K562 (cell line): Measurements from ENCODE around the gene POLD2. TPM values are rescaled to one million over a fixed set of nuclear protein-coding genes. Genes with fewer than 3 reads are reported as not detected.

Source experiments
- ADNP ChIP-seq: fragments of 200-800 bp; sonication (Bioruptor generic); IDR thresholded peaks from 2 replicates; pipeline ENCODE4 v1.6.1; 2016; ENCODE audit warnings: missing genetic modification characterization, missing compliant biosample characterization
- CBX1 ChIP-seq: sonication (generic); IDR thresholded peaks from 2 replicates; pipeline ENCODE4 v1.6.1; 2016; ENCODE audit warnings: antibody characterized with exemption, low read depth, mild to moderate bottlenecking
- CLOCK ChIP-seq: fragments of 250-450 bp; sonication (Bioruptor Pico); IDR thresholded peaks from 2 replicates; pipeline ENCODE4 v1.4.0; 2020; ENCODE audit warnings: mild to moderate bottlenecking, moderate library complexity, borderline replicate concordance
- ILF3 ChIP-seq: fragments of 450-650 bp; IDR thresholded peaks from 2 replicates; pipeline ENCODE4 v1.6.1; 2018; ENCODE audit warnings: antibody characterized with exemption, mild to moderate bottlenecking, moderate library complexity, borderline replicate concordance
- MCM5 ChIP-seq: fragments of 450-650 bp; IDR thresholded peaks from 2 replicates; pipeline ENCODE4 v1.6.1; 2016; ENCODE audit warnings: low read depth
- MED1 ChIP-seq: sonication (generic); formaldehyde crosslinking; IDR thresholded peaks from 2 replicates; pipeline ENCODE4 v1.8.1; 2023; ENCODE audit warnings: missing genetic modification reagents, borderline replicate concordance
- NCOR1 ChIP-seq: fragments of 450-650 bp; IDR thresholded peaks from 2 replicates; pipeline ENCODE4 v1.6.1; 2016; ENCODE audit warnings: mild to moderate bottlenecking, moderate library complexity
- NFE2 ChIP-seq: IDR thresholded peaks from 2 replicates; pipeline ENCODE4 v1.6.1; 2014; ENCODE audit warnings: antibody characterized with exemption, low read depth
- NKRF ChIP-seq: fragments of 450-650 bp; IDR thresholded peaks from 2 replicates; pipeline ENCODE4 v1.6.1; 2016; ENCODE audit warnings: borderline replicate concordance
- NR2C1 ChIP-seq, 2 experiments: fragments of 450-650 bp; IDR thresholded peaks; 2 replicates each; pipeline ENCODE4 v1.6.1; 2017; ENCODE audit warnings: mild to moderate bottlenecking in 2 of 2, antibody characterized with exemption in 1 of 2, inconsistent platforms in 1 of 2, missing compliant biosample characterization in 1 of 2, missing genetic modification characterization in 1 of 2
- NR2C2 ChIP-seq, 2 experiments: fragments of 200-800 bp in 1 of 2; sonication (Bioruptor generic) in 1 of 2; sonication (generic) in 1 of 2; formaldehyde crosslinking in 1 of 2; IDR thresholded peaks; 2 replicates each; pipeline versions ENCODE4 v1.6.1 to v1.8.0; 2016 to 2022; ENCODE audit warnings: mild to moderate bottlenecking in 1 of 2, missing compliant biosample characterization in 1 of 2, missing genetic modification characterization in 1 of 2, missing genetic modification reagents in 1 of 2
- PYGO2 ChIP-seq: fragments of 450-650 bp; IDR thresholded peaks from 2 replicates; pipeline ENCODE4 v1.6.1; 2016; ENCODE audit warnings: mild to moderate bottlenecking, missing genetic modification characterization, moderate library complexity, missing compliant biosample characterization
- SMC3 ChIP-seq: conservative IDR thresholded peaks from 2 replicates; pipeline ENCODE4 v1.6.1; 2011; ENCODE audit warnings: low read depth, low read length, improper control_type of control experiment; ENCODE audit not compliant: insufficient read depth
- SNAPC5 ChIP-seq: fragments of 250-450 bp; sonication (Bioruptor Pico); IDR thresholded peaks from 2 replicates; pipeline ENCODE4 v1.8.0; 2021; ENCODE audit warnings: moderate library complexity, mild to moderate bottlenecking, inconsistent platforms
- TCF3 ChIP-seq: sonication (generic); formaldehyde crosslinking; IDR thresholded peaks from 2 replicates; pipeline ENCODE4 v1.4.0; 2020; ENCODE audit warnings: mild to moderate bottlenecking, missing genetic modification reagents
- THAP7 ChIP-seq: fragments of 250-450 bp; sonication (Bioruptor Pico); IDR thresholded peaks from 2 replicates; pipeline ENCODE4 v1.5.0; 2021
- THRB ChIP-seq: fragments of 450-650 bp; formaldehyde crosslinking; conservative IDR thresholded peaks from 2 replicates; pipeline ENCODE4 v1.4.0; 2022; ENCODE audit warnings: mild to moderate bottlenecking, missing genetic modification characterization
- USF1 ChIP-seq: sonication (generic); formaldehyde crosslinking; IDR thresholded peaks from 2 replicates; pipeline ENCODE4 v1.9.0; 2022; ENCODE audit warnings: mild to moderate bottlenecking, missing genetic modification reagents
- ZNF23 ChIP-seq: fragments of 250-450 bp; sonication (Bioruptor Pico); IDR thresholded peaks from 2 replicates; pipeline ENCODE4 v1.4.0; 2020; ENCODE audit warnings: mild to moderate bottlenecking
- polyA plus RNA-seq, 8 experiments: library from polyadenylated mRNA; depleted of rRNA in 4 of 8; stranded (reverse) in 5 of 8; unstranded in 3 of 8; fragments of >200 nt; fragmentation: Nextera tagmentation in 2 of 8; fragmentation: Illumina TruSeq in 1 of 8; extraction: Ambion mirVana in 2 of 8; extraction: Trizol in 1 of 8; gene quantifications; 2 replicates each; pipeline versions ENCODE4 v1.2.1 to v1.2.3, GENCODE V29; 2011 to 2014; ENCODE audit warnings: inconsistent platforms in 1 of 8, missing spikeins in 1 of 8
- total RNA-seq, 7 experiments: library from RNA; depleted of rRNA in 6 of 7; stranded (reverse); fragments of >200 nt in 6 of 7; fragmentation: Illumina TruSeq in 2 of 7; extraction: Trizol in 2 of 7; gene quantifications; 2 replicates each; pipeline versions ENCODE4 v1.2.1 to v1.2.3, GENCODE V29; 2011 to 2021; ENCODE audit warnings: low replicate concordance in 1 of 7

The POLD2 gene
- total and polyA plus RNA-seq, 9 of the 15 experiments (the other 6 are each of a cell fraction or from before 2014, with no cell fraction given), result 29.7 to 259 (median 225) TPM

GRCh38 chr7:44131173-44132029 lies 8.1 kb upstream of the POLD2 start (continued):
- TF ChIP-seq USF1, result peak; percentile 85
- no peak for TF ChIP-seq MCM5
- TF ChIP-seq NR2C1 (IDR thresholded peaks at IDR 0.05), result no peak
- 0 out of 2 replicates have a peak, but pooled peaks have one; percentile 13 for TF ChIP-seq NR2C1 (tag; IDR thresholded peaks at IDR 0.05)
- no peak for TF ChIP-seq PYGO2 (tag)
- TF ChIP-seq THRB, result no peak
- no peak for TF ChIP-seq CLOCK (CRISPR knock-in tag)
- TF ChIP-seq ZNF23 (CRISPR knock-in tag), result no peak
- TF ChIP-seq CBX1, result no peak
- peak; percentile 53; the same call in 1 of the 2 replicates for TF ChIP-seq SMC3
- no peak for TF ChIP-seq THAP7
- no peak for TF ChIP-seq ILF3
- no peak for TF ChIP-seq TCF3 (CRISPR knock-in tag)
- TF ChIP-seq ADNP, result no peak
- no peak for TF ChIP-seq MED1 (CRISPR knock-in tag)
- no peak for TF ChIP-seq NR2C2 (CRISPR knock-in tag; IDR thresholded peaks at IDR 0.05)
- TF ChIP-seq NR2C2 (tag; IDR thresholded peaks at IDR 0.05), result peak; percentile 28; the same call in 1 of the 2 replicates
- no peak for TF ChIP-seq NFE2
- no peak for TF ChIP-seq SNAPC5 (CRISPR knock-in tag)
- TF ChIP-seq NKRF, result no peak
- no peak for TF ChIP-seq NCOR1
